HepG2 (cell line): ENCODE data around the gene SETD1A. TPM values are rescaled to one million over a fixed set of nuclear protein-coding genes. Genes with fewer than 3 reads are reported as not detected.

Experiments
- BHLHE40 ChIP-seq: IDR thresholded peaks from 2 replicates; pipeline ENCODE4 v1.6.1; 2011; ENCODE audit warnings: low read length, improper control_type of control experiment
- CBX2 ChIP-seq, 2 experiments: fragments of 200-600 bp in 1 of 2; sonication (generic); formaldehyde crosslinking in 1 of 2; IDR thresholded peaks; 2 replicates each; pipeline versions ENCODE4 v1.7.0 to v1.8.1; 2018 to 2022; ENCODE audit warnings: low read depth in 2 of 2, low read length in 1 of 2, mild to moderate bottlenecking in 1 of 2, missing genetic modification reagents in 1 of 2
- FOXK1 ChIP-seq: sonication (generic); formaldehyde crosslinking; IDR thresholded peaks from 2 replicates; pipeline ENCODE4 v1.4.0; 2020; ENCODE audit warnings: low read depth, missing genetic modification reagents, borderline replicate concordance
- KDM6A ChIP-seq: IDR thresholded peaks from 2 replicates; pipeline ENCODE4 v1.6.1; 2016; ENCODE audit warnings: low read depth
- MAF1 ChIP-seq: sonication (generic); formaldehyde crosslinking; IDR thresholded peaks from 2 replicates; pipeline ENCODE4 v1.5.0; 2020; ENCODE audit warnings: missing genetic modification reagents, borderline replicate concordance
- RARG ChIP-seq: sonication (generic); formaldehyde crosslinking; IDR thresholded peaks from 2 replicates; pipeline ENCODE4 v1.4.0; 2020; ENCODE audit warnings: low read depth, mild to moderate bottlenecking, missing genetic modification reagents
- REPIN1 ChIP-seq: sonication (generic); formaldehyde crosslinking; IDR thresholded peaks from 2 replicates; pipeline ENCODE4 v1.8.0; 2022; ENCODE audit warnings: missing genetic modification reagents, low read depth, mild to moderate bottlenecking, borderline replicate concordance
- SIX1 ChIP-seq: sonication (generic); formaldehyde crosslinking; IDR thresholded peaks from 2 replicates; pipeline ENCODE4 v1.4.0; 2020; ENCODE audit warnings: missing genetic modification reagents, borderline replicate concordance
- SMAD9 ChIP-seq: sonication (generic); formaldehyde crosslinking; IDR thresholded peaks from 2 replicates; pipeline ENCODE4 v1.5.1; 2020; ENCODE audit warnings: mild to moderate bottlenecking, missing genetic modification reagents
- SP2 ChIP-seq: sonication (generic); formaldehyde crosslinking; IDR thresholded peaks from 2 replicates; pipeline ENCODE4 v1.5.1; 2020; ENCODE audit warnings: mild to moderate bottlenecking, missing genetic modification reagents
- TBP ChIP-seq: sonication (generic); formaldehyde crosslinking; IDR thresholded peaks from 2 replicates; pipeline ENCODE4 v1.5.0; 2020; ENCODE audit warnings: missing genetic modification reagents
- XRCC5 ChIP-seq: fragments of 200-400 bp; formaldehyde crosslinking; optimal IDR thresholded peaks from 2 replicates; pipeline ENCODE3; 2017; ENCODE audit warnings: mild to moderate bottlenecking, low read length
- ZBTB21 ChIP-seq: sonication (generic); formaldehyde crosslinking; IDR thresholded peaks from 2 replicates; pipeline ENCODE4 v1.4.0; 2020; ENCODE audit warnings: missing genetic modification reagents
- ZNF10 ChIP-seq: sonication (generic); formaldehyde crosslinking; IDR thresholded peaks from 2 replicates; pipeline ENCODE4 v1.4.0; 2020; ENCODE audit warnings: mild to moderate bottlenecking, low read depth, missing genetic modification reagents, borderline replicate concordance
- ZNF34 ChIP-seq: sonication (generic); formaldehyde crosslinking; IDR thresholded peaks from 2 replicates; pipeline ENCODE4 v1.4.0; 2020; ENCODE audit warnings: mild to moderate bottlenecking, missing genetic modification reagents, borderline replicate concordance
- ZNF564 ChIP-seq: sonication (generic); formaldehyde crosslinking; IDR thresholded peaks from 2 replicates; pipeline ENCODE4 v1.8.1; 2023; ENCODE audit warnings: mild to moderate bottlenecking, missing genetic modification reagents
- ZNF746 ChIP-seq: sonication (generic); formaldehyde crosslinking; IDR thresholded peaks from 2 replicates; pipeline ENCODE4 v1.8.0; 2022; ENCODE audit warnings: mild to moderate bottlenecking, missing genetic modification reagents
- ZNF850 ChIP-seq: sonication (generic); formaldehyde crosslinking; conservative IDR thresholded peaks from 2 replicates; pipeline ENCODE4 v1.9.0; 2021; ENCODE audit warnings: mild to moderate bottlenecking, missing genetic modification reagents
- ZNF891 ChIP-seq: sonication (generic); formaldehyde crosslinking; IDR thresholded peaks from 2 replicates; pipeline ENCODE4 v1.5.0; 2020; ENCODE audit warnings: mild to moderate bottlenecking, missing genetic modification reagents
- ZSCAN20 ChIP-seq: sonication (generic); formaldehyde crosslinking; IDR thresholded peaks from 2 replicates; pipeline ENCODE4 v1.4.0; 2020; ENCODE audit warnings: missing genetic modification reagents, mild to moderate bottlenecking, borderline replicate concordance
- polyA plus RNA-seq, 8 experiments: library from polyadenylated mRNA; depleted of rRNA in 3 of 8; stranded (reverse) in 7 of 8; unstranded in 1 of 8; fragments of >200 nt; fragmentation: Illumina TruSeq in 4 of 8; extraction: Trizol in 4 of 8; gene quantifications; 2 replicates each; pipeline versions ENCODE4 v1.2.1 to v1.2.3, GENCODE V29; 2011 to 2016; ENCODE audit warnings: low read depth in 4 of 8, missing spikeins in 1 of 8, mixed read lengths in 1 of 8; ENCODE audit not compliant: insufficient read depth in 1 of 8
- total RNA-seq, 5 experiments: library from RNA; depleted of rRNA; stranded (reverse); fragments of >200 nt; fragmentation: Illumina TruSeq; extraction: Trizol; gene quantifications; 2 replicates each; pipeline ENCODE4 v1.2.3, GENCODE V29; 2016; ENCODE audit warnings: low read depth in 1 of 5
- TF ChIP-seq, protein P1 (sequence below): sonication (generic); formaldehyde crosslinking; IDR thresholded peaks from 2 replicates; pipeline ENCODE4 v1.5.0; 2020; ENCODE audit warnings: missing genetic modification reagents, mild to moderate bottlenecking, borderline replicate concordance
- TF ChIP-seq, protein P2 (sequence below): sonication (generic); formaldehyde crosslinking; IDR thresholded peaks from 2 replicates; pipeline ENCODE4 v1.5.0; 2020; ENCODE audit warnings: missing genetic modification reagents
- TF ChIP-seq, protein P3 (sequence below): sonication (generic); formaldehyde crosslinking; IDR thresholded peaks from 2 replicates; pipeline ENCODE4 v1.5.0; 2020; ENCODE audit warnings: missing genetic modification reagents
- TF ChIP-seq, protein P4 (sequence below): fragments of 450-650 bp; IDR thresholded peaks from 2 replicates; pipeline ENCODE4 v1.6.1; 2017
- TF ChIP-seq, protein P5 (sequence below): IDR thresholded peaks from 2 replicates; pipeline ENCODE4 v1.6.1; 2016; ENCODE audit warnings: low read depth, control low read depth

Gene SETD1A
- total and polyA plus RNA-seq, 2 of the 13 experiments (the other 11 are each of a cell fraction or from before 2014, with no cell fraction given) = 3.8 to 5.6 TPM

DNA sequence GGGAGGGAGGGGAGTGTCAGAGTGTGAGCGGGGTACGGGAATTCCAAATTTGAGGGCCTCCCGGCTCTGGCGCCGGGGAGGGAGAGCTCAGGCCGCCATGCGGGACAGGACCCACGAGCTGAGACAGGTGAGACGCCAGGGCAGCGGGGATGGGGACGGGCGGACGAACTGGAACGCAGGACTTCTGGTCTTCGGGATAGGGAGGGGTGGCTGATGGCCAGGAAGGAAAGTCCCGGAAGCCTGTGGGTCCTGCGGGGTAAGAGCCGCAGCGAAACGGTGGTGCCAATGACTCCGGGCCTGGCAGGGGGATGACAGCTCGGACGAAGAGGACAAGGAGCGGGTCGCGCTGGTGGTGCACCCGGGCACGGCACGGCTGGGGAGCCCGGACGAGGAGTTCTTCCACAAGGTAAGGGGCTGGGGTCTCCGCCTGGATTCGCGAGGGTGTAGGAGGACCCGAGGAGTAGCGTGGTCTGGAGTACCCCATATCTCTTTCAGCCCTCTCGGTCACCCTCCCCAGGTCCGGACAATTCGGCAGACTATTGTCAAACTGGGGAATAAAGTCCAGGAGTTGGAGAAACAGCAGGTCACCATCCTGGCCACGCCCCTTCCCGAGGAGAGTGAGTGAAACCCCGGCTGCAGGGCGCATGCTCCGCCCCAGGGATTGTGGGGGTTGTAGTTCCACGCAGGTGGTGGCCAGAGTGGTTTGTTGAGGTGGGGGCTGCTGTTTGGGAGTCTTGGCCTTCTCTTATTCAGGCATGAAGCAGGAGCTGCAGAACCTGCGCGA lies 76.3 kb downstream of the SETD1A start (continued):
- TF ChIP-seq FOXK1 (CRISPR knock-in tag) (peak; percentile 67; the same call in 1 of the 2 replicates), SMAD9 (CRISPR knock-in tag) (no peak), ZNF891 (CRISPR knock-in tag) (no peak), SP2 (CRISPR knock-in tag) (peak; percentile 3; the same call in 1 of the 2 replicates), ZNF746 (CRISPR knock-in tag) (no peak; the same call in 1 of the 2 replicates), ZNF34 (CRISPR knock-in tag) (no peak), MAF1 (CRISPR knock-in tag) (no peak), ZNF564 (CRISPR knock-in tag) (no peak), BHLHE40 (no peak), REPIN1 (CRISPR knock-in tag) (no peak), XRCC5 (no peak), RARG (CRISPR knock-in tag) (no peak), CBX2 (IDR thresholded peaks at IDR 0.05; ENCODE audit: low read depth, low read length) (no peak), CBX2 (CRISPR knock-in tag; IDR thresholded peaks at IDR 0.05; ENCODE audit: low read depth) (no peak), ZBTB21 (CRISPR knock-in tag) (0 out of 2 replicates have a peak, but pooled peaks have one; percentile 9), ZNF10 (CRISPR knock-in tag) (no peak), SIX1 (CRISPR knock-in tag) (no peak), ZSCAN20 (CRISPR knock-in tag) (0 out of 2 replicates have a peak, but pooled peaks have one; percentile 40), KDM6A (CRISPR knock-in tag) (no peak), ZNF850 (CRISPR knock-in tag) (no peak), TBP (CRISPR knock-in tag) (no peak)
- TF ChIP-seq, protein P1, sequence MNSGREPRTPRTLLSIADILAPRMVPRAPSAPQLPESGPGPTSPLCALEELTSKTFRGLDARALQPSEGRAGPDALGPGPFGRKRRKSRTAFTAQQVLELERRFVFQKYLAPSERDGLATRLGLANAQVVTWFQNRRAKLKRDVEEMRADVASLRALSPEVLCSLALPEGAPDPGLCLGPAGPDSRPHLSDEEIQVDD (CRISPR knock-in tag) = no peak; the same call in 1 of the 2 replicates
- TF ChIP-seq, protein P2, sequence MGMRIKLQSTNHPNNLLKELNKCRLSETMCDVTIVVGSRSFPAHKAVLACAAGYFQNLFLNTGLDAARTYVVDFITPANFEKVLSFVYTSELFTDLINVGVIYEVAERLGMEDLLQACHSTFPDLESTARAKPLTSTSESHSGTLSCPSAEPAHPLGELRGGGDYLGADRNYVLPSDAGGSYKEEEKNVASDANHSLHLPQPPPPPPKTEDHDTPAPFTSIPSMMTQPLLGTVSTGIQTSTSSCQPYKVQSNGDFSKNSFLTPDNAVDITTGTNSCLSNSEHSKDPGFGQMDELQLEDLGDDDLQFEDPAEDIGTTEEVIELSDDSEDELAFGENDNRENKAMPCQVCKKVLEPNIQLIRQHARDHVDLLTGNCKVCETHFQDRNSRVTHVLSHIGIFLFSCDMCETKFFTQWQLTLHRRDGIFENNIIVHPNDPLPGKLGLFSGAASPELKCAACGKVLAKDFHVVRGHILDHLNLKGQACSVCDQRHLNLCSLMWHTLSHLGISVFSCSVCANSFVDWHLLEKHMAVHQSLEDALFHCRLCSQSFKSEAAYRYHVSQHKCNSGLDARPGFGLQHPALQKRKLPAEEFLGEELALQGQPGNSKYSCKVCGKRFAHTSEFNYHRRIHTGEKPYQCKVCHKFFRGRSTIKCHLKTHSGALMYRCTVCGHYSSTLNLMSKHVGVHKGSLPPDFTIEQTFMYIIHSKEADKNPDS (CRISPR knock-in tag) = no peak
- TF ChIP-seq, protein P3, sequence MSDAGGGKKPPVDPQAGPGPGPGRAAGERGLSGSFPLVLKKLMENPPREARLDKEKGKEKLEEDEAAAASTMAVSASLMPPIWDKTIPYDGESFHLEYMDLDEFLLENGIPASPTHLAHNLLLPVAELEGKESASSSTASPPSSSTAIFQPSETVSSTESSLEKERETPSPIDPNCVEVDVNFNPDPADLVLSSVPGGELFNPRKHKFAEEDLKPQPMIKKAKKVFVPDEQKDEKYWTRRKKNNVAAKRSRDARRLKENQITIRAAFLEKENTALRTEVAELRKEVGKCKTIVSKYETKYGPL (CRISPR knock-in tag) = no peak
- TF ChIP-seq, protein P4, sequence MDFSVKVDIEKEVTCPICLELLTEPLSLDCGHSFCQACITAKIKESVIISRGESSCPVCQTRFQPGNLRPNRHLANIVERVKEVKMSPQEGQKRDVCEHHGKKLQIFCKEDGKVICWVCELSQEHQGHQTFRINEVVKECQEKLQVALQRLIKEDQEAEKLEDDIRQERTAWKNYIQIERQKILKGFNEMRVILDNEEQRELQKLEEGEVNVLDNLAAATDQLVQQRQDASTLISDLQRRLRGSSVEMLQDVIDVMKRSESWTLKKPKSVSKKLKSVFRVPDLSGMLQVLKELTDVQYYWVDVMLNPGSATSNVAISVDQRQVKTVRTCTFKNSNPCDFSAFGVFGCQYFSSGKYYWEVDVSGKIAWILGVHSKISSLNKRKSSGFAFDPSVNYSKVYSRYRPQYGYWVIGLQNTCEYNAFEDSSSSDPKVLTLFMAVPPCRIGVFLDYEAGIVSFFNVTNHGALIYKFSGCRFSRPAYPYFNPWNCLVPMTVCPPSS = no peak
- TF ChIP-seq, protein P5, sequence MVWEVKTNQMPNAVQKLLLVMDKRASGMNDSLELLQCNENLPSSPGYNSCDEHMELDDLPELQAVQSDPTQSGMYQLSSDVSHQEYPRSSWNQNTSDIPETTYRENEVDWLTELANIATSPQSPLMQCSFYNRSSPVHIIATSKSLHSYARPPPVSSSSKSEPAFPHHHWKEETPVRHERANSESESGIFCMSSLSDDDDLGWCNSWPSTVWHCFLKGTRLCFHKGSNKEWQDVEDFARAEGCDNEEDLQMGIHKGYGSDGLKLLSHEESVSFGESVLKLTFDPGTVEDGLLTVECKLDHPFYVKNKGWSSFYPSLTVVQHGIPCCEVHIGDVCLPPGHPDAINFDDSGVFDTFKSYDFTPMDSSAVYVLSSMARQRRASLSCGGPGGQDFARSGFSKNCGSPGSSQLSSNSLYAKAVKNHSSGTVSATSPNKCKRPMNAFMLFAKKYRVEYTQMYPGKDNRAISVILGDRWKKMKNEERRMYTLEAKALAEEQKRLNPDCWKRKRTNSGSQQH (CRISPR knock-in tag) = no peak
